ENCODE data around the gene CNGA3.
"Not testable (repeated sequence)": the region's sequence is repeated elsewhere in the genome, so short reads cannot be mapped to it uniquely, and the experiment has no call there.

The CNGA3 gene

GRCh38 chr2:98404556-98405250, 58.4 kb downstream of the CNGA3 start:
- no peak for DNase-seq

- no peak for DNase-seq
These were observed 59.0 kb downstream of the CNGA3 start for GRCh38 chr2:98405301-98405700.

GRCh38 chr2:98408155-98408554, 61.9 kb downstream of the CNGA3 start:
- no peak for DNase-seq

GRCh38 chr2:98412751-98413458, 66.6 kb downstream of the CNGA3 start:
- DNase-seq = peak; percentile 71

- DNase-seq = not testable (repeated sequence)
These were observed 68.0 kb downstream of the CNGA3 start for GRCh38 chr2:98414246-98414645.

GRCh38 chr2:98415719-98416248, 69.5 kb downstream of the CNGA3 start:
- not testable (repeated sequence) for DNase-seq

- no peak for DNase-seq
These were observed 70.3 kb downstream of the CNGA3 start for GRCh38 chr2:98416383-98417159.

GRCh38 chr2:98419544-98419943, 73.3 kb downstream of the CNGA3 start:
- DNase-seq = no peak

- DNase-seq = no peak
These were observed 73.9 kb downstream of the CNGA3 start for GRCh38 chr2:98419977-98420725.

- no peak for DNase-seq
These were observed 76.2 kb downstream of the CNGA3 start for GRCh38 chr2:98422449-98422848.

GRCh38 chr2:98426771-98427170, 80.5 kb downstream of the CNGA3 start:
- DNase-seq = no peak

GRCh38 chr2:98432145-98432544, 85.9 kb downstream of the CNGA3 start:
- DNase-seq = no peak

- DNase-seq = no peak
These were observed 87.2 kb downstream of the CNGA3 start for GRCh38 chr2:98433363-98433964.

- DNase-seq = no peak
These were observed 88.2 kb downstream of the CNGA3 start for GRCh38 chr2:98434492-98434891.

GRCh38 chr2:98435670-98436069, 89.4 kb downstream of the CNGA3 start:
- not testable (repeated sequence) for DNase-seq

GRCh38 chr2:98436734-98437133, 90.5 kb downstream of the CNGA3 start:
- DNase-seq = no peak

GRCh38 chr2:98438190-98439133, 92.2 kb downstream of the CNGA3 start:
- DNase-seq = no peak

GRCh38 chr2:98441706-98442450, 95.6 kb downstream of the CNGA3 start:
- DNase-seq = no peak

GRCh38 chr2:98442488-98442887, 96.2 kb downstream of the CNGA3 start:
- no peak for DNase-seq

Data from CD4-positive, alpha-beta T cell treated with Interleukin-17A for 4 hours (primary cell).